Measurements from ENCODE around the gene HES7.

DNA sequence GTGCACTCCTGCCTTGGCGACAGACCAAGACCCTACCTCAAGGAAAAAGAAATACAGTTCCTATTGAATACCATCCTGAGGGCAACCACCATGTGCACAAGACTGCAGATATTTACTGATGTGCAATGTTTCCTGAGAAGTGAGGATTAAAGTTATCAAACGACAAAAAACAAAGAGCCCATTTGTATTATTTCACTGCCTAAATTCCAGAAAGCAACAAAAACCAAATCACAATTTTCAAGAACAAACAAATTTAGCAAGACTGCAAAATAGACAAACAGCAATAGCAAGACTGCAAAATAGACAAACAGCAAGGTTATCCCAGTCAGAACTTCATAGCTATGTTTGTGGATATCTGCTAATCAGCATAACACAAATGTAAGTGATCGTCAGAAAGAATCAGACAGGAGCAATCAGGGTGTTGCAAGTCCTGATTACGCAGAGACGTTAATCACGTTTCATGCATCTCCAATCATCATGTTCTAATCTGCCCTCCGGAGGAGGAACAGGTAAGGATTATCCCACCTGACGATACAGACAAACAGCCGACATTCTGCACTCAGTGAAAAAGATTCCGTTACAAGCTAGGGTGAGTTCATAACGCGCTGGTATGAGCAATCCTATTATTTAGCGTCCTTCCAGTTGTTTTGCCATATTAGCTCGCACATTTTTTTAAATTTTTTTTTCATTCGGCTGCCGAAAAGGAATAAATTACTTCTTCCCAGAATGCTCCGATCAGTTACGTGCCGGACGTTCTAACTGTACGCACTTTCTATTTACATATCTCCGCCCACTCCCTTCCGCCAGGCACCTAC is 49.4 kb upstream of the HES7 start:
- TF ChIP-seq POLR2A (IDR thresholded peaks at IDR 0.05; ENCODE audit: low read length), result peak; percentile 100
- peak; percentile 26 for TF ChIP-seq GATA1 (IDR thresholded peaks at IDR 0.05; ENCODE audit: low read depth, low read length)
